Sigmoid colon (tissue), 4 donors: ENCODE measurements around the gene SRGAP1.

Experiments
- CTCF ChIP-seq, 4 experiments: fragments of 450-650 bp in 3 of 4; fragments of 200-600 bp in 1 of 4; IDR thresholded peaks; one replicate each; pipeline ENCODE4 v1.5.1; 2016 to 2019; ENCODE audit warnings: antibody characterized with exemption in 4 of 4, mild to moderate bottlenecking in 3 of 4, moderate library complexity in 2 of 4
- EP300 ChIP-seq, 4 donors: sonication (generic); formaldehyde crosslinking; IDR thresholded peaks; one replicate each; pipeline ENCODE4 v1.6.1; 2017; ENCODE audit warnings: antibody characterized with exemption in 4 of 4
- POLR2A ChIP-seq, 2 donors: fragments of 450-650 bp; IDR thresholded peaks; one replicate each; pipeline ENCODE4 v1.6.1; 2016; ENCODE audit warnings: antibody characterized with exemption in 2 of 2, mild to moderate bottlenecking in 2 of 2, moderate library complexity in 2 of 2

GRCh38 chr12:63811755-63812154 lies 32.7 kb upstream of the SRGAP1 start:
- TF ChIP-seq CTCF (IDR thresholded peaks at IDR 0.05) (no peak), POLR2A (IDR thresholded peaks at IDR 0.05) (no peak), EP300 (IDR thresholded peaks at IDR 0.05) (no peak)
